A673 (cell line): ENCODE measurements around the gene SLC6A12.

Source experiments
- CTCF ChIP-seq: fragments of 300-800, 200-600 bp; sonication (generic); conservative IDR thresholded peaks from 2 replicates; pipeline ENCODE4 v1.5.1; 2017; ENCODE audit warnings: low read depth, mild to moderate bottlenecking, antibody characterized with exemption, low read length, moderate library complexity, mixed read lengths
- EZH2 ChIP-seq: fragments of 200-600 bp; sonication (generic); IDR thresholded peaks from 2 replicates; pipeline ENCODE4 v1.6.1; 2017; ENCODE audit warnings: borderline replicate concordance, low read depth, mild to moderate bottlenecking, mixed read lengths, antibody characterized with exemption, low read length; ENCODE audit not compliant: poor library complexity, severe bottlenecking

DNA sequence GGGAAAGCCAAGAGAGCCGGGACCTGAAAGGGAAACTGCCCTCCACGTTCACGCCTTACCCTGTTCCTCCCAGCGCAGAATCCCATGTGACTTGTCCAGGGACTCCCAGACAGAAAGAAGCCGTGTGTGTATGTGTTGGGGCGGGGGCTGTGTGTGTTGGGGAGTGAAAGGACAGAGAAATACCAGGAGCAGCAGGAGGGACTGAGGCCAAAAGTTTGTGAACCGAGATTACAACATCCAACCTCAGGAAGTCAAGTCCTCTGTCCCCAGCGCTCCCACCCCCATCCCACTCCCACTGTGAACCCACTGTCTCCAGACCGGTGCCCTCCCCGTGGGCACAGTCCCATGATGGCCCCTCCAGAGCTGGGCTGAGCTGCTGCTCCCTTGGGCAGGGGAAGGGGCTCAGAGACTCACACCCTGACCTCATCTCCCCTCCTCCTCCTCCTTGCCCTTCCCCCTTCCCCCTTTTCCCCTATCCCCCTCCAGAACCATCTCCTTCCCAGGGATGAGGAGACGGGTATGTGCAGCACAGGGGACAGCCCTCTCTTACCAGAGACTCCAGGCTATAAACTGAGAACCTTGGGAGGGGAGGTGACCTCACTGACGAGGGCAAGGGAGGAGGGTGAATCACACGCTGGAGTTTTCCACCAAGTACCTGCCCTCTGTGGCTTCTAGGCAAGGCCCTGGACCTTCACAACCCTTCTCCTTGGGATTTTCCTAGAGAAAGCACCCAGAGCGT is at the start of gene SLC6A12:
- TF ChIP-seq CTCF (no peak), EZH2 (no peak)
